ENCODE results near the gene NAGK. TPM values are rescaled to one million over a fixed set of nuclear protein-coding genes. Genes with fewer than 3 reads are reported as not detected.

Gene NAGK
- total RNA-seq, 1 donor from 2014 or later = 31.3 TPM

- H3K4me3 ChIP-seq (ENCODE audit: low read depth, low read length) = no peak overlapping the region
- no peaks in the 10 kb centered on the region for H3K27me3 ChIP-seq (ENCODE audit: control insufficient read depth, insufficient read depth, low read length)
- no peaks in the 10 kb centered on the region for H3K36me3 ChIP-seq (ENCODE audit: control insufficient read depth, insufficient read depth, low read length)
- FAIRE-seq (no peak), DNase-seq (ENCODE audit: low read depth) (no peak)
- no peak for TF ChIP-seq CTCF (IDR thresholded peaks at IDR 0.05; ENCODE audit: insufficient read depth, low read length, severe bottlenecking)
Observed at GRCh38 chr2:71108091-71108490, 39.6 kb downstream of the NAGK start.

- FAIRE-seq (no peak), DNase-seq (ENCODE audit: low read depth) (no peak)
- no peak for TF ChIP-seq CTCF (IDR thresholded peaks at IDR 0.05; ENCODE audit: insufficient read depth, low read length, severe bottlenecking)
- H3K4me3 ChIP-seq (ENCODE audit: low read depth, low read length) = no peak overlapping the region
- H3K27me3 ChIP-seq (ENCODE audit: control insufficient read depth, insufficient read depth, low read length) = no peaks in the 10 kb centered on the region
- no peaks in the 10 kb centered on the region for H3K36me3 ChIP-seq (ENCODE audit: control insufficient read depth, insufficient read depth, low read length)
Observed at GRCh38 chr2:71113843-71114242, 45.4 kb downstream of the NAGK start.

- FAIRE-seq = no peak
- no peaks in the 10 kb centered on the region for H3K27me3 ChIP-seq (ENCODE audit: control insufficient read depth, insufficient read depth, low read length)
- no peak for TF ChIP-seq CTCF (IDR thresholded peaks at IDR 0.05; ENCODE audit: insufficient read depth, low read length, severe bottlenecking)
- peaks cover 2% of the 10 kb centered on the region for H3K36me3 ChIP-seq (ENCODE audit: control insufficient read depth, insufficient read depth, low read length)
- DNase-seq (ENCODE audit: low read depth) = no peak
- no peak overlapping the region for H3K4me3 ChIP-seq (ENCODE audit: low read depth, low read length)
Observed at GRCh38 chr2:71117063-71117462, 48.6 kb downstream of the NAGK start.

GRCh38 chr2:71120195-71120594, 51.7 kb downstream of the NAGK start:
- FAIRE-seq = no peak
- Histone ChIP-seq H3K4me3 (ENCODE audit: low read depth, low read length) (no peak overlapping the region), H3K36me3 (ENCODE audit: control insufficient read depth, insufficient read depth, low read length) (peaks cover 2% of the 10 kb centered on the region), H3K27me3 (ENCODE audit: control insufficient read depth, insufficient read depth, low read length) (no peaks in the 10 kb centered on the region)
- TF ChIP-seq CTCF (IDR thresholded peaks at IDR 0.05; ENCODE audit: insufficient read depth, low read length, severe bottlenecking) = no peak
- DNase-seq (ENCODE audit: low read depth) = no peak

GRCh38 chr2:71121479-71121878, 53.0 kb downstream of the NAGK start:
- no peak for TF ChIP-seq CTCF (IDR thresholded peaks at IDR 0.05; ENCODE audit: insufficient read depth, low read length, severe bottlenecking)
- Histone ChIP-seq H3K36me3 (ENCODE audit: control insufficient read depth, insufficient read depth, low read length) (peaks cover 2% of the 10 kb centered on the region), H3K27me3 (ENCODE audit: control insufficient read depth, insufficient read depth, low read length) (no peaks in the 10 kb centered on the region), H3K4me3 (ENCODE audit: low read depth, low read length) (no peak overlapping the region)
- FAIRE-seq (no peak), DNase-seq (ENCODE audit: low read depth) (no peak)

Measured in bronchial epithelial cell (primary cell).